Suprapubic skin (tissue), 4 donors: ENCODE results near the gene PSTPIP1.

ENCODE experiments used
- POLR2A ChIP-seq, 2 donors: fragments of 450-650 bp; IDR thresholded peaks; one replicate each; pipeline ENCODE4 v1.6.1; 2017; ENCODE audit warnings: antibody characterized with exemption in 2 of 2, mild to moderate bottlenecking in 2 of 2, moderate library complexity in 2 of 2
- POLR2AphosphoS5 ChIP-seq, 3 donors: sonication (generic); formaldehyde crosslinking; IDR thresholded peaks; one replicate each; pipeline ENCODE4 v1.6.1; 2017; ENCODE audit warnings: antibody characterized with exemption in 3 of 3
- TF ChIP-seq, protein P1 (sequence below), 2 donors: fragments of 200-600 bp in 1 of 2; fragments of 450-650 bp in 1 of 2; sonication (generic) in 1 of 2; IDR thresholded peaks; one replicate each; pipeline ENCODE4 v1.5.1; 2016 to 2019; ENCODE audit warnings: antibody characterized with exemption in 2 of 2, mild to moderate bottlenecking in 1 of 2, moderate library complexity in 1 of 2

DNA sequence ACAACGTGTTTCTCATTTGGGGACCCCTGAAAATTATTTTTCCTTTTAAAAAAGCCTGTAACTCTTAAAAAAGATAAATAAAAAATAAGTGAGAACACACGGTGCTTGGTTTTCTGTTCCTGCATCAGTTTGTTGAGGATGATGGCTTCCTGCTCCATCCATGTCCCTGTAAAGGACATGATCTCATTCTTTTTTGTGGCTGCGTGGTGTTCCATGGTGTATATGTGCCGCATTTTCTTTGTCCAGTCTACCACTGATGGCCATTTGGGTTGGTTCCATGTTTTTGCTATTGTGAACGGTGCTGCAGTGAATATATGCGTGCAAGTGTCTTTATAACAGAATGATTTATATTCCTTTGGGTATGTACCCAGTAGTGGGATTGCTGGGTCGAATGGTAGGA lies 73.7 kb downstream of the PSTPIP1 start:
- TF ChIP-seq, protein P1, sequence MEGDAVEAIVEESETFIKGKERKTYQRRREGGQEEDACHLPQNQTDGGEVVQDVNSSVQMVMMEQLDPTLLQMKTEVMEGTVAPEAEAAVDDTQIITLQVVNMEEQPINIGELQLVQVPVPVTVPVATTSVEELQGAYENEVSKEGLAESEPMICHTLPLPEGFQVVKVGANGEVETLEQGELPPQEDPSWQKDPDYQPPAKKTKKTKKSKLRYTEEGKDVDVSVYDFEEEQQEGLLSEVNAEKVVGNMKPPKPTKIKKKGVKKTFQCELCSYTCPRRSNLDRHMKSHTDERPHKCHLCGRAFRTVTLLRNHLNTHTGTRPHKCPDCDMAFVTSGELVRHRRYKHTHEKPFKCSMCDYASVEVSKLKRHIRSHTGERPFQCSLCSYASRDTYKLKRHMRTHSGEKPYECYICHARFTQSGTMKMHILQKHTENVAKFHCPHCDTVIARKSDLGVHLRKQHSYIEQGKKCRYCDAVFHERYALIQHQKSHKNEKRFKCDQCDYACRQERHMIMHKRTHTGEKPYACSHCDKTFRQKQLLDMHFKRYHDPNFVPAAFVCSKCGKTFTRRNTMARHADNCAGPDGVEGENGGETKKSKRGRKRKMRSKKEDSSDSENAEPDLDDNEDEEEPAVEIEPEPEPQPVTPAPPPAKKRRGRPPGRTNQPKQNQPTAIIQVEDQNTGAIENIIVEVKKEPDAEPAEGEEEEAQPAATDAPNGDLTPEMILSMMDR (IDR thresholded peaks at IDR 0.05) = no peak
- no peak for TF ChIP-seq POLR2A (IDR thresholded peaks at IDR 0.05)
- no peak for TF ChIP-seq POLR2AphosphoS5 (IDR thresholded peaks at IDR 0.05)
